H1 (cell line): ENCODE data around the gene METTL9. TPM values are rescaled to one million over a fixed set of nuclear protein-coding genes. Genes with fewer than 3 reads are reported as not detected.

Experiments used
- CTCF ChIA-PET: fragments of 300-600 bp; sonication (Branson Sonifier 250); formaldehyde crosslinking; loops from one replicate; lab custom pipeline; 2021; ENCODE audit not compliant: partially characterized antibody; lab: Charles Lee
- POLR2A ChIA-PET: fragments of 300-600 bp; sonication (Branson Sonifier 250); formaldehyde crosslinking; loops from one replicate; lab custom pipeline; 2021; ENCODE audit warnings: inconsistent platforms; ENCODE audit not compliant: partially characterized antibody; lab: Charles Lee
- DNase-seq, 2 experiments: peaks; one replicate each; pipeline versions ENCODE4 v3.0.0 to v3.0.0-alpha.2; 2010 to 2022; ENCODE audit warnings: low spot score in 2 of 2, low read depth in 1 of 2, mixed read lengths in 1 of 2
- FAIRE-seq: peaks from 2 replicates; lab custom pipeline; 2011; peaks lifted over from hg19 to GRCh38; lab: Jason Lieb, UNC
- H2AFZ ChIP-seq: 2 replicates; pipeline ENCODE4 v1.8.1; 2012; ENCODE audit warnings: low read length, inconsistent platforms
- H2AK5ac ChIP-seq: 2 replicates; pipeline ENCODE4 v1.6.1; 2013; ENCODE audit warnings: low read depth, low read length
- H2BK120ac ChIP-seq: replicated peaks from 2 replicates; pipeline ENCODE3; 2013; ENCODE audit warnings: low read depth, low read length, inconsistent platforms
- H2BK12ac ChIP-seq: 2 replicates; pipeline ENCODE4 v1.6.1; 2013; ENCODE audit warnings: low read depth, low read length
- H2BK15ac ChIP-seq: 2 replicates; pipeline ENCODE4 v1.6.1; 2013; ENCODE audit warnings: low read length
- H2BK20ac ChIP-seq: 2 replicates; pipeline ENCODE4 v1.6.1; 2013; ENCODE audit warnings: low read length
- H2BK5ac ChIP-seq: 2 replicates; pipeline ENCODE4 v1.6.1; 2013; ENCODE audit warnings: low read depth, low read length
- H3K14ac ChIP-seq: 2 replicates; pipeline ENCODE4 v1.6.1; 2013; ENCODE audit warnings: inconsistent platforms; ENCODE audit not compliant: insufficient read length
- H3K18ac ChIP-seq: 2 replicates; pipeline ENCODE4 v1.6.1; 2013; ENCODE audit warnings: low read length; ENCODE audit errors: extremely low read depth
- H3K23ac ChIP-seq: 2 replicates; pipeline ENCODE4 v1.6.1; 2013; ENCODE audit warnings: inconsistent platforms; ENCODE audit not compliant: insufficient read length
- H3K23me2 ChIP-seq: 2 replicates; pipeline ENCODE4 v1.6.1; 2013; ENCODE audit warnings: low read depth, low read length
- H3K27ac ChIP-seq: 2 replicates; pipeline ENCODE4 v1.6.1; 2011; ENCODE audit warnings: low read depth, low read length, inconsistent platforms
- H3K27me3 ChIP-seq, 4 experiments: replicated peaks in 1 of 4; 1 replicate in 1 of 4; 2 replicates in 3 of 4; pipeline versions ENCODE4 v1.6.1 to v1.8.1; 2011 to 2013; ENCODE audit warnings: low read length in 3 of 4, mild to moderate bottlenecking in 3 of 4, inconsistent platforms in 2 of 4, mixed read lengths in 2 of 4, moderate library complexity in 1 of 4; ENCODE audit not compliant: control insufficient read depth in 3 of 4, insufficient read depth in 3 of 4; ENCODE audit errors: extremely low read depth in 1 of 4
- H3K36me3 ChIP-seq, 4 experiments: 2 replicates each; pipeline versions ENCODE4 v1.6.1 to v1.8.1; 2011 to 2013; ENCODE audit warnings: mild to moderate bottlenecking in 4 of 4, low read length in 3 of 4, moderate library complexity in 2 of 4, control low read depth in 1 of 4, inconsistent platforms in 1 of 4; ENCODE audit not compliant: insufficient read depth in 4 of 4, control insufficient read depth in 2 of 4
- H3K4ac ChIP-seq: replicated peaks from 2 replicates; pipeline ENCODE3; 2013; ENCODE audit warnings: low read length, low read depth, mixed read lengths, inconsistent platforms; ENCODE audit not compliant: insufficient read length
- H3K4me1 ChIP-seq, 4 experiments: replicated peaks in 1 of 4; 1 replicate in 1 of 4; 2 replicates in 3 of 4; pipeline versions ENCODE4 v1.6.1 to v1.8.1; 2011 to 2013; ENCODE audit warnings: low read length in 3 of 4, inconsistent platforms in 2 of 4, mixed read lengths in 1 of 4; ENCODE audit not compliant: insufficient read depth in 4 of 4, control insufficient read depth in 3 of 4
- H3K4me2 ChIP-seq, 2 experiments: 2 replicates each; pipeline versions ENCODE4 v1.6.1 to v1.8.1; 2011 to 2013; ENCODE audit warnings: low read depth in 2 of 2, low read length in 2 of 2, control low read depth in 1 of 2, inconsistent platforms in 1 of 2, mild to moderate bottlenecking in 1 of 2; ENCODE audit not compliant: insufficient read depth in 1 of 2
- H3K4me3 ChIP-seq, 4 experiments: fragments of 200-600, 300-600 bp in 1 of 4; sonication (generic), shearing (Covaris generic), sonication (Bioruptor Twin) in 1 of 4; 2 replicates each; pipeline versions ENCODE4 v1.5.1 to v1.8.1; 2011 to 2016; ENCODE audit warnings: low read length in 4 of 4, low read depth in 3 of 4, control low read depth in 2 of 4, inconsistent platforms in 2 of 4, mild to moderate bottlenecking in 2 of 4, mixed read lengths in 1 of 4, moderate library complexity in 1 of 4; ENCODE audit not compliant: insufficient read depth in 2 of 4; ENCODE audit errors: extremely low read depth in 1 of 4
- H3K56ac ChIP-seq: replicated peaks from 2 replicates; pipeline ENCODE3; 2013; ENCODE audit warnings: low read depth, mild to moderate bottlenecking, mixed read lengths, low read length, inconsistent platforms; ENCODE audit not compliant: insufficient read length
- H3K79me1 ChIP-seq: 2 replicates; pipeline ENCODE4 v1.6.1; 2013; ENCODE audit warnings: low read depth, low read length, control low read depth
- H3K79me2 ChIP-seq, 2 experiments: 2 replicates each; pipeline versions ENCODE4 v1.6.1 to v1.8.1; 2012 to 2013; ENCODE audit warnings: low read length in 2 of 2, mild to moderate bottlenecking in 2 of 2, inconsistent platforms in 1 of 2; ENCODE audit not compliant: insufficient read depth in 2 of 2, control insufficient read depth in 1 of 2
- H3K9ac ChIP-seq, 4 experiments: replicated peaks in 1 of 4; 1 replicate in 1 of 4; 2 replicates in 3 of 4; pipeline versions ENCODE4 v1.6.1 to v1.8.1; 2011 to 2013; ENCODE audit warnings: low read depth in 3 of 4, low read length in 3 of 4, control low read depth in 2 of 4, mild to moderate bottlenecking in 2 of 4, moderate library complexity in 2 of 4, inconsistent platforms in 1 of 4; ENCODE audit errors: extremely low read depth in 1 of 4
- H3K9me3 ChIP-seq, 2 experiments: 2 replicates each; pipeline versions ENCODE4 v1.6.1 to v1.8.1; 2012 to 2013; ENCODE audit warnings: mild to moderate bottlenecking in 2 of 2, moderate library complexity in 2 of 2, control low read depth in 1 of 2, inconsistent platforms in 1 of 2, low read depth in 1 of 2, low read length in 1 of 2, mixed read lengths in 1 of 2; ENCODE audit not compliant: insufficient read depth in 2 of 2
- H4K20me1 ChIP-seq, 2 experiments: replicated peaks in 1 of 2; 2 replicates each; pipeline versions ENCODE3 to v1.8.1; 2011 to 2013; ENCODE audit warnings: inconsistent platforms in 2 of 2, low read length in 2 of 2, mild to moderate bottlenecking in 1 of 2; ENCODE audit not compliant: insufficient read depth in 2 of 2, control insufficient read depth in 1 of 2
- H4K5ac ChIP-seq: 2 replicates; pipeline ENCODE4 v1.6.1; 2013; ENCODE audit warnings: low read length, low read depth, mixed read lengths, inconsistent platforms; ENCODE audit not compliant: insufficient read length
- H4K8ac ChIP-seq: 2 replicates; pipeline ENCODE4 v1.8.0; 2013; ENCODE audit warnings: mild to moderate bottlenecking, moderate library complexity, low read length, inconsistent platforms; ENCODE audit not compliant: insufficient read depth; ENCODE audit errors: extremely low read depth
- H4K91ac ChIP-seq: replicated peaks from 2 replicates; pipeline ENCODE3; 2013; ENCODE audit warnings: low read length, mixed read lengths, inconsistent platforms; ENCODE audit not compliant: insufficient read length
- JUND ChIP-seq: IDR thresholded peaks from 2 replicates; pipeline ENCODE4 v1.6.1; 2011; ENCODE audit warnings: mild to moderate bottlenecking, improper control_type of control experiment, low read length
- WGBS, 2 experiments: shearing (Covaris generic) in 1 of 2; methylation state at CpG; one replicate each; pipeline versions ENCODE4 v1.1.6 to v1.1.7; 2013 to 2015; ENCODE audit warnings: low lambda C conversion rate in 2 of 2, mixed read lengths in 2 of 2, inconsistent platforms in 1 of 2, low coverage in 1 of 2, missing lambda C conversion rate in 1 of 2; ENCODE audit not compliant: insufficient replicate concordance in 2 of 2, insufficient coverage in 1 of 2, insufficient read length in 1 of 2; ENCODE audit errors: extremely low coverage in 1 of 2, missing lambda C conversion rate in 1 of 2; 5-methylcytosine and 5-hydroxymethylcytosine counted together
- polyA plus RNA-seq, 7 experiments: library from polyadenylated mRNA; depleted of rRNA in 3 of 7; stranded (reverse) in 5 of 7; unstranded in 2 of 7; fragments of >200 nt in 5 of 7; fragments of 200-250 nt in 2 of 7; gene quantifications; 1 replicate in 5 of 7; 2 replicates in 1 of 7; 4 replicates in 1 of 7; pipeline versions ENCODE4 v1.2.1 to v1.2.3, GENCODE V29; 2011 to 2013; ENCODE audit warnings: missing spikeins in 2 of 7, mixed read lengths in 2 of 7
- total RNA-seq: library from RNA; stranded (reverse); fragmentation: NEBNext Ultra II Directional; extraction: Animal tissue kit (Norgen Biotek cat#: 25700); gene quantifications from 2 replicates; pipeline ENCODE4 v1.2.1, GENCODE V29; 2021

Gene METTL9
- total and polyA plus RNA-seq, 2 of the 8 experiments (the other 6 are each of a cell fraction or from before 2014, with no cell fraction given), result 45.4 to 112 TPM

DNA sequence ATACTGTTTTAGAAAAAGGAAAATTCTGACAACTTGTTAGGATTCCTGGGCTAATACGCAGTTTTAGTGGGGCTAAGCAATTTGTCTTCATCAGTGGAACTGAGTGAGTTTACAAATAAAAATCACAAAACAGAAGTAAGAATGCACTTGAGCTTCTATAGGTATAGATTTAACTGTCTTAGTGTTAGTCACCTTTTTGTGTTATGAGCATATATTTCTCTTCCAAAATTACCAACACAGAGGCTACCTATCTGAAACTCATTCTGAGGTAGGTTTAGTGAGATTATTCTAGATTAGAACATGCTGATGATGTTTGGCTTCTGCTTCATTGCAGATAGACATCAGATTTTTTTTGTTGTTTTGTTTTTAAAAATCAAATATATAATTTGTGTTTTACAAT lies 23.2 kb downstream of the METTL9 start:
- no peak overlapping the region for H3K9ac ChIP-seq
- no peak overlapping the region for H3K14ac ChIP-seq
- ChIA-PET POLR2A (interaction anchor here (0.6 to 1.3 kb wide), 2 partner anchors 23 to 67 kb away, joined by 3 to 4 read pairs; partner anchors contain the start of gene METTL9), CTCF (interaction anchor here (1.0 to 1.4 kb wide), 2 partner anchors 11 to 35 kb away, joined by 3 to 5 read pairs; no protein-coding TSS in a partner anchor)
- no peak overlapping the region for H2AK5ac ChIP-seq
- H3K79me2 ChIP-seq, result peaks cover 0 to 2% of the 10 kb centered on the region in 2 experiments; a peak in 1 of 4 replicates
- WGBS, 2 experiments, result 88% methylated on average over 1 of the region's 1 CpG; no CpG with 5 or more reads in 1 of the 2 experiments
- H3K36me3 ChIP-seq, result peaks cover 0 to 29% (median 13%) of the 10 kb centered on the region in 4 experiments; a peak in 4 of 8 replicates
- DNase-seq (no peak), FAIRE-seq (no peak)
- H3K23me2 ChIP-seq, result no peaks in the 10 kb centered on the region; the same call in 1 of the 2 replicates
- no peak overlapping the region for H2BK15ac ChIP-seq
- H3K23ac ChIP-seq, result no peak overlapping the region
- H3K27me3 ChIP-seq, result no peaks in the 10 kb centered on the region
- no peak overlapping the region for H3K18ac ChIP-seq
- no peak overlapping the region for H2BK120ac ChIP-seq
- H4K20me1 ChIP-seq, result no peaks in the 10 kb centered on the region
- H4K5ac ChIP-seq, result no peak overlapping the region
- no peak overlapping the region for H2BK20ac ChIP-seq
- no peaks in the 10 kb centered on the region; the same call in 1 of the 2 replicates for H3K79me1 ChIP-seq
- no peak for TF ChIP-seq JUND
- H2AFZ ChIP-seq, result no peak overlapping the region
- no peak overlapping the region for H4K91ac ChIP-seq
- no peak overlapping the region for H2BK12ac ChIP-seq
- H4K8ac ChIP-seq, result no peak overlapping the region
- H3K4me2 ChIP-seq, result no peak overlapping the region
- no peak overlapping the region for H3K56ac ChIP-seq
- H3K4me3 ChIP-seq, result no peak overlapping the region
- H2BK5ac ChIP-seq, result no peak overlapping the region
- H3K4me1 ChIP-seq, result no peaks in the 10 kb centered on the region
- H3K27ac ChIP-seq, result no peak overlapping the region
- no peak overlapping the region for H3K4ac ChIP-seq
- no peaks in the 10 kb centered on the region for H3K9me3 ChIP-seq
